Common myeloid progenitor, CD34-positive (primary cell): ENCODE measurements around the gene KLHL5.

Experiments
- CTCF ChIA-PET: fragments of 350-600 bp; sonication (Branson Sonifier 250); formaldehyde crosslinking; loops from one replicate; lab custom pipeline; 2021; ENCODE audit warnings: antibody characterized with exemption; lab: Charles Lee
- POLR2A ChIA-PET: fragments of 350-600 bp; sonication (Branson Sonifier 250); formaldehyde crosslinking; loops from one replicate; lab custom pipeline; 2021; ENCODE audit warnings: antibody characterized with exemption; lab: Charles Lee
- DNase-seq, 3 donors: peaks; one replicate each; pipeline versions ENCODE4 v3.0.0 to v3.0.0-alpha.2; 2013
- H3K27ac ChIP-seq, 2 experiments: 1 replicate in 1 of 2; 2 replicates in 1 of 2; pipeline ENCODE4 v1.7.0; 2013; ENCODE audit warnings: inconsistent platforms in 2 of 2, low read length in 2 of 2, mild to moderate bottlenecking in 2 of 2, low read depth in 1 of 2, moderate library complexity in 1 of 2; ENCODE audit not compliant: severe bottlenecking in 2 of 2, insufficient read depth in 1 of 2, poor library complexity in 1 of 2
- H3K27me3 ChIP-seq, 5 experiments: replicated peaks in 2 of 5; 1 replicate in 3 of 5; 2 replicates in 2 of 5; pipeline versions ENCODE4 v1.6.1 to v1.7.0; 2013; ENCODE audit warnings: low read length in 4 of 5, mild to moderate bottlenecking in 2 of 5, moderate library complexity in 2 of 5, inconsistent platforms in 1 of 5; ENCODE audit not compliant: insufficient read depth in 5 of 5, control insufficient read depth in 4 of 5
- H3K36me3 ChIP-seq, 4 experiments: 1 replicate in 2 of 4; 2 replicates in 2 of 4; pipeline versions ENCODE4 v1.6.1 to v1.7.0; 2013; ENCODE audit warnings: low read length in 3 of 4, control low read depth in 1 of 4, mild to moderate bottlenecking in 1 of 4; ENCODE audit not compliant: control insufficient read depth in 4 of 4, insufficient read depth in 4 of 4
- H3K4me1 ChIP-seq, 4 experiments: 1 replicate in 3 of 4; 2 replicates in 1 of 4; pipeline versions ENCODE4 v1.6.1 to v1.7.1; 2013; ENCODE audit warnings: low read length in 3 of 4, mild to moderate bottlenecking in 3 of 4, control low read depth in 1 of 4, inconsistent platforms in 1 of 4, moderate library complexity in 1 of 4; ENCODE audit not compliant: control insufficient read depth in 4 of 4, insufficient read depth in 4 of 4; ENCODE audit errors: control extremely low read depth in 1 of 4
- H3K4me3 ChIP-seq, 7 experiments: 1 replicate in 4 of 7; 2 replicates in 3 of 7; pipeline versions ENCODE4 v1.5.1 to v1.7.0; 2013; ENCODE audit warnings: mild to moderate bottlenecking in 7 of 7, low read length in 6 of 7, moderate library complexity in 6 of 7, inconsistent platforms in 2 of 7, low read depth in 2 of 7, control low read depth in 1 of 7; ENCODE audit not compliant: insufficient read depth in 4 of 7, control insufficient read depth in 1 of 7; ENCODE audit errors: extremely low read depth in 1 of 7
- H3K9me3 ChIP-seq, 5 experiments: 1 replicate in 4 of 5; 2 replicates in 1 of 5; pipeline versions ENCODE4 v1.6.1 to v1.7.1; 2013; ENCODE audit warnings: low read length in 4 of 5, mild to moderate bottlenecking in 2 of 5, inconsistent platforms in 1 of 5, low read depth in 1 of 5, moderate library complexity in 1 of 5; ENCODE audit not compliant: control insufficient read depth in 4 of 5, insufficient read depth in 2 of 5; ENCODE audit errors: control extremely low read depth in 1 of 5
- WGBS: methylation state at CpG from one replicate; pipeline ENCODE4 v1.1.5; 2013; ENCODE audit not compliant: insufficient coverage; 5-methylcytosine and 5-hydroxymethylcytosine counted together

The KLHL5 gene

DNA sequence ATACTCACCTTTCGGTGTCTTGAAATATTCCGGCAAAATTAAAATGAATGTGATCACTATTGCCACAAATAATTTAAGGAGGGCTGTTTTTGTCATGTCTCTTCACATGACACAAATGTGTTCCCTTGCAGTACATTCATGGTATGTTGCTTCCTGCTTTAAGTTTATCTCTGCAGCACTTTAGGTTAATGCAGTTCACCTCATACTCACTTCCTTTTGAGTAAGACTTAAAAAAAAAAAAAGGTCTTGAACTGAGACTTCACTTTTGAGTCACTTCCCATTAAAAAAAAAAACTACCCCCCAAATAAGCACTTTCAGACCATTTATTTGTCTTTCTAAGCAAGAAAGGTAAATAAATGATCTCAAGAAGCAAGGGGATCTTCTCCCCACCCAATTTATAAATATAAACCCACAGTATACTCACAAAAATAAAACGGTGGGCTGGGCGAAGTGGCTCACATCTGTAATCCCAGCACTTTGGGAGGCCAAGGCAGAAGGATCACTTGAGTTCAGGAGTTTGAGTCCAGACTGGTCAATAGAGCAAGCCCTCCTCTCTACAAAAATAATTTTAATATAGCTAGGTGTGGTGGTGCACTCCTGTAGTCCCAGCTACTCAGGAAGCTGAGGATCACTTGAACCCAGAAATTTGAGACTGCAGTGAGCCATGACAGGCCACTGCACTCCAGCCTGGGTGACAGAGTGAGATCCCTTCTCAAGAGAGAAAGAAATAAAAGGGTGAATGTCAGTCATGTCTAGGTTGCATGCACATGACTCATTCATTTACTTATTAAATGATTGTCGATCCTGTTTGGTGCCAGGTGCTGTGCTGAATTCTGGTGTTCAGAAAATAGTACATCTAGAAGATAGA, 29.6 kb upstream of the KLHL5 start, which contains the start of gene TMEM156:
Gene TMEM156, minus strand, starts transcription at position 192 of the 868 bp plus-strand sequence. Its CDS starts 96 bp downstream, at position 96.
- POLR2A ChIA-PET = interaction anchor here (1.0 kb wide), 1 partner anchor 21 kb away, joined by 4 read pairs; no protein-coding TSS in a partner anchor
- Histone ChIP-seq H3K27ac (peak within 1 kb of the TSS in 1 of 2 experiments; percentile 82), H3K27me3 (no peaks in the 10 kb centered on the region), H3K36me3 (no peaks in the 10 kb centered on the region), H3K9me3 (no peaks in the 10 kb centered on the region), H3K4me3 (peak within 1 kb of the TSS in 6 of 7 experiments; percentile 40 to 68 (median 55)), H3K4me1 (peaks cover 24 to 61% (median 36%) of the 10 kb centered on the region in 4 experiments)
- WGBS = no CpG with 5 or more reads among the region's 5 CpGs
- CTCF ChIA-PET = interaction anchor here (1.0 kb wide), 1 partner anchor 8 kb away, joined by 3 read pairs; no protein-coding TSS in a partner anchor
- peak; percentile 72 to 91 (median 83) for DNase-seq

DNA sequence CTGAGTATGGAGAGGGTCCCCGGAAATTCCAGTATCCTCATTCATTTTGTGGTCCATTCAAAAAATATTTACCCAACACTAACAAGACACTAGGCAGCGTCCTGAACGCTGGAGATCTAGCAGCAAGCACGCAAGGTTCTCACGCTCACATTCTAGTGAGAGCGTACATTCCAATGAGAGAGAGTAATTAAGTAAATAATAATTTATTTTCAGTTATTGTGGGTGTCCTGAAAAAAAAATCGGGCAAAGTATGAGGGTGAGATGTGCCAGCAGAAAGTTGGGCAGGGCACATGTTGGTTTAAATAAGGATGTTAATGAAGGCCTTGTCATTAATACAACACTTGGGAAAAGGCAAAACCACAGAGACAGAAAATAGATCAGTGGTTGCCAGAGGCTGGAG, 25.9 kb upstream of the KLHL5 start:
- no peaks in the 10 kb centered on the region for H3K9me3 ChIP-seq
- peaks cover 7 to 41% (median 19%) of the 10 kb centered on the region in 4 experiments for H3K4me1 ChIP-seq
- H3K27me3 ChIP-seq = no peaks in the 10 kb centered on the region
- no peaks in the 10 kb centered on the region for H3K36me3 ChIP-seq
- ChIA-PET POLR2A (interaction anchor here (1.0 kb wide), 1 partner anchor 12 kb away, joined by 3 read pairs; no protein-coding TSS in a partner anchor), CTCF (no interaction called here)
- DNase-seq = no peak
- H3K27ac ChIP-seq = no peak overlapping the region
- no peak overlapping the region for H3K4me3 ChIP-seq
- 98% methylated on average over 6 of the region's 7 CpGs for WGBS

DNA sequence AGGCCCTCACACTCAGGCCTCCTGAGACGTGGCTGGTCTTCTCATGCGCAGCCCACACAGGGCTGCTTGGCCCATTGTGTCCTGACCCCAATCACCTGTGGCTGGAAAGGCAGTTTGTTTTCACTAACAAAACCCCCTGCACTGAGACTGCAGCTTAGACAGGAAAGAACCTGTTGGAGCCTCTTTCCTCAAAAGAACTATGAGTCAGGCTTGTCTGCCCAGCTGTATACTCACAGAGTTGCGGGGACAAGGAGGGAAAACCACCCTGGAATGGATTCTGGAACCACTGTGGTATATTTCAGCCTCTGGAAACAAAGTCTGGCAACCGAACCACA, 24.6 kb upstream of the KLHL5 start:
- ChIA-PET POLR2A (no interaction called here), CTCF (no interaction called here)
- Histone ChIP-seq H3K4me3 (no peak overlapping the region), H3K36me3 (no peaks in the 10 kb centered on the region), H3K27me3 (no peaks in the 10 kb centered on the region), H3K9me3 (no peaks in the 10 kb centered on the region), H3K27ac (no peak overlapping the region), H3K4me1 (peaks cover 4 to 33% (median 13%) of the 10 kb centered on the region in 4 experiments)
- WGBS = 88% methylated on average over 3 of the region's 4 CpGs
- DNase-seq = peak in 1 of 3 donors; percentile 19

DNA sequence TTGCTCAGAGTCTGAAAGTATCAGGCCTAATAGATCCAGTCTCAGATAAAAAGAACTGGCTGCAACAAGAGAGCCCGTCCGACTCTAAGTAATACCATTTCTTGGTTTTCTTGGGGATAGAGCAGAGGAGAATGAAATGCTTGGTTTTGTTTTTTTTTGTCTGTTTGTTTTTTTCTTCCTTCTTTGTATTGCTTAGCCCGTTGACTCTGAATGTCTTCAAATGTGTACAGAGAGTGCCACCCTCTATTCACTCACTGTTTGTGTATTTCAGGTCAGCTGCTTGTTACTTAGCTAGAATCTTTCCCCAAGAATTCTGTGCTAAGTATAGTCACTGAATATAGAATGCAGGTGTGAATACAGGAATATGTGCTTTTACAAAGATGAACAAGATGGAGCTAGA, 24.1 kb upstream of the KLHL5 start:
- Histone ChIP-seq H3K9me3 (no peaks in the 10 kb centered on the region), H3K27me3 (no peaks in the 10 kb centered on the region), H3K4me3 (no peak overlapping the region), H3K27ac (no peak overlapping the region), H3K4me1 (peaks cover under 1 to 31% (median 10%) of the 10 kb centered on the region in 4 experiments), H3K36me3 (no peaks in the 10 kb centered on the region)
- ChIA-PET CTCF (no interaction called here), POLR2A (no interaction called here)
- DNase-seq = no peak
- WGBS = 60% methylated on average over 1 of the region's 3 CpGs

DNA sequence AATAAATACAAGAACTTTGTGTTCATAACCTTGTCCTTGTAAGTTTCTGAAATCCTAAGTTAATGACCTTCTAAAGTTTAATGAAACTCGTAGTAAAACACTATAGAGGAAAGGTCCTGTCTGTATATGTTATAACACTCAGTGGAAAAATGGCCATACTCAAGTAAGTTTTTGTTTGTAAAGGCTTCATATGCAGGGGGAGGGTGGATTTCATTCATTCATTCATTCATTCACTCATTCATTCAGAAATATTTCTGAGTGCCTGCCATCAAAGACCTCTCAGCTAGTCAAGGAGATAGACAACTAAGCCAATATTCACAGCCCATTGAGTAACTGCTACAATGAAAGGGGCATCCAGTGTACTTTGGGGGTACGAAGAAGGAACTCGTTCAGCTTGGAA, 22.9 kb upstream of the KLHL5 start:
- Histone ChIP-seq H3K27me3 (no peaks in the 10 kb centered on the region), H3K4me3 (no peak overlapping the region), H3K9me3 (no peaks in the 10 kb centered on the region), H3K27ac (no peak overlapping the region), H3K36me3 (no peaks in the 10 kb centered on the region), H3K4me1 (peaks cover 10 to 38% (median 18%) of the 10 kb centered on the region in 4 experiments)
- DNase-seq = no peak
- 85% methylated on average over 2 of the region's 3 CpGs for WGBS
- POLR2A ChIA-PET = no interaction called here
- CTCF ChIA-PET = interaction anchor here (0.9 to 1.1 kb wide), 2 partner anchors 9 to 10 kb away, joined by 3 read pairs; no protein-coding TSS in a partner anchor

- ChIA-PET CTCF (interaction anchor here (1.2 to 2.5 kb wide), 4 partner anchors 13 to 283 kb away, joined by 3 to 14 read pairs (median 4); no protein-coding TSS in a partner anchor), POLR2A (interaction anchor here (0.5 kb wide), 1 partner anchor 11 kb away, joined by 3 read pairs; no protein-coding TSS in a partner anchor)
- 100% methylated on average over 1 of the region's 1 CpG for WGBS
- no peak overlapping the region for H3K4me3 ChIP-seq
- peaks cover 11 to 38% (median 29%) of the 10 kb centered on the region in 4 experiments for H3K4me1 ChIP-seq
- no peaks in the 10 kb centered on the region for H3K27me3 ChIP-seq
- H3K9me3 ChIP-seq = no peaks in the 10 kb centered on the region
- peak in 1 of 3 donors; percentile 3 for DNase-seq
- no peaks in the 10 kb centered on the region for H3K36me3 ChIP-seq
- H3K27ac ChIP-seq = no peak overlapping the region
These were observed 19.7 kb upstream of the KLHL5 start for GRCh38 chr4:39042366-39042765.
